ENCODE measurements around the gene MYOD1.

Gene MYOD1

DNA sequence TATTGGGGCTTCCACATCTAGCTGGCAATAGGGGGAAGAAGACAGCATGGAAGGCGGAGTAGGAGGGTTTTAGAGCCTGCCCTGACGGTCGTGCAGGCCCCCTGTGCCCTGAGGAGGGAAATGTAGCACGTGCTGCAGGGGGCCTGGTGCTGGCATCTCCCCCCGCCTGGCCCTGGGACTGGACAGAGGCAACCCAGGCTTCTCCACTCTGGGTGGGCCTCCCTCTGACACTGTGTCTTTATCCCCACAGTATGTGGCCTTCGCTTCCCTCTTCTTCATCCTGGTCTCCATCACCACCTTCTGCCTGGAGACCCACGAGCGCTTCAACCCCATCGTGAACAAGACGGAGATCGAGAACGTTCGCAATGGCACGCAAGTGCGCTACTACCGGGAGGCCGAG, 52.0 kb downstream of the MYOD1 start:
- DNase-seq (ENCODE audit: low read depth): no peak

Measured in ELR (cell line).